Right ventricle myocardium inferior (tissue), 1 donor: ENCODE results near the gene GALNT9. TPM values are rescaled to one million over a fixed set of nuclear protein-coding genes. Genes with fewer than 3 reads are reported as not detected.
"Not testable (repeated sequence)": the region's sequence is repeated elsewhere in the genome, so short reads cannot be mapped to it uniquely, and the experiment has no call there.

Experiments
- ATAC-seq: fragments of 200-7000 bp; cut with Tn5 transposase; one replicate; pipeline ENCODE4 v1.9.1; 2020; ENCODE audit warnings: mild to moderate bottlenecking, moderate library complexity
- DNase-seq: peaks from one replicate; pipeline ENCODE4 v3.0.0; 2021; ENCODE audit errors: missing footprints
- intact Hi-C: fragments of 100-400 bp; cut with DNase I; formaldehyde crosslinking; loops from one replicate; pipeline ENCODE4 v1.11.0; 2022
- total RNA-seq: library from RNA; stranded (reverse); fragmentation: NEBNext Ultra II Directional; extraction: Animal tissue kit (Norgen Biotek cat#: 25700); gene quantifications from one replicate; pipeline ENCODE4 v1.2.1, GENCODE V29; 2021
- donor health status: DM: no; HTN: yes; CAD: no; lungs with severe emphysema.

The GALNT9 gene
- total RNA-seq, 1 donor from 2014 or later: not detected

- DNase-seq (peak; percentile 53), ATAC-seq (no peak)
- intact Hi-C loops: no loop called here
These were observed 65.8 kb downstream of the GALNT9 start for GRCh38 chr12:132263451-132264049.

- DNase-seq (peak; percentile 11), ATAC-seq (no peak)
- intact Hi-C loops: no loop called here
These were observed 66.4 kb downstream of the GALNT9 start for GRCh38 chr12:132263061-132263360.

- ATAC-seq: no peak
- DNase-seq: peak; percentile 53
- intact Hi-C loops: no loop called here
These were observed 66.9 kb downstream of the GALNT9 start for GRCh38 chr12:132262256-132263060.

- DNase-seq: peak; percentile 20
- intact Hi-C loops: no loop called here
- no peak for ATAC-seq
These were observed 67.9 kb downstream of the GALNT9 start for GRCh38 chr12:132261328-132262138.

GRCh38 chr12:132260721-132261120 lies 68.7 kb downstream of the GALNT9 start:
- ATAC-seq (no peak), DNase-seq (peak; percentile 55)
- intact Hi-C loops: no loop called here

GRCh38 chr12:132259872-132260695 lies 69.3 kb downstream of the GALNT9 start:
- intact Hi-C loops: no loop called here
- no peak for ATAC-seq
- DNase-seq: peak; percentile 45

- DNase-seq: peak; percentile 60
- ATAC-seq: no peak
These were observed 70.0 kb downstream of the GALNT9 start for GRCh38 chr12:132259364-132259871.

GRCh38 chr12:132258543-132258942 lies 70.8 kb downstream of the GALNT9 start:
- no peak for ATAC-seq
- intact Hi-C loops: no loop called here
- peak; percentile 40 for DNase-seq

More at GRCh38 chr12:132259364-132259871, 70.0 kb downstream of the GALNT9 start:
- intact Hi-C loops: no loop called here

GRCh38 chr12:132257955-132258490 lies 71.4 kb downstream of the GALNT9 start:
- no peak for DNase-seq
- intact Hi-C loops: no loop called here
- no peak for ATAC-seq

- intact Hi-C loops: no loop called here
- DNase-seq: peak; percentile 44
- ATAC-seq: no peak
These were observed 72.0 kb downstream of the GALNT9 start for GRCh38 chr12:132257206-132257954.

- intact Hi-C loops: no loop called here
- ATAC-seq: no peak
- peak; percentile 22 for DNase-seq
These were observed 72.7 kb downstream of the GALNT9 start for GRCh38 chr12:132256646-132257045.

GRCh38 chr12:132255642-132256041 lies 73.7 kb downstream of the GALNT9 start:
- intact Hi-C loops: no loop called here
- ATAC-seq (no peak), DNase-seq (peak; percentile 11)

- intact Hi-C loops: no loop called here
- ATAC-seq: no peak
- DNase-seq: peak; percentile 59
These were observed 75.5 kb downstream of the GALNT9 start for GRCh38 chr12:132253698-132254480.

GRCh38 chr12:132252981-132253380 lies 76.4 kb downstream of the GALNT9 start:
- intact Hi-C loops, DNase-seq, ATAC-seq: not testable (repeated sequence)

GRCh38 chr12:132251741-132252490 lies 77.5 kb downstream of the GALNT9 start:
- peak; percentile 43 for DNase-seq
- no peak for ATAC-seq
- intact Hi-C loops: no loop called here

- DNase-seq (peak; percentile 49), ATAC-seq (no peak)
- intact Hi-C loops: no loop called here
These were observed 78.1 kb downstream of the GALNT9 start for GRCh38 chr12:132251310-132251709.
